Spleen (tissue), 11 donors: Measurements from ENCODE around the gene THSD4. TPM values are rescaled to one million over a fixed set of nuclear protein-coding genes. Genes with fewer than 3 reads are reported as not detected.

Experiments
- DNase-seq: peaks from one replicate; pipeline ENCODE4 v3.0.0-alpha.2; 2020
- H3K27ac ChIP-seq, 8 donors: fragments of 200-600 bp; sonication (generic) in 7 of 8; 1 replicate in 4 of 8; 2 replicates in 4 of 8; pipeline versions ENCODE4 v1.5.0 to v1.8.0; 2016 to 2021; ENCODE audit warnings: inconsistent platforms in 4 of 8, mild to moderate bottlenecking in 4 of 8, moderate library complexity in 1 of 8
- H3K27me3 ChIP-seq, 7 donors: fragments of 200-600 bp; sonication (generic) in 6 of 7; replicated peaks in 1 of 7; 1 replicate in 4 of 7; 2 replicates in 3 of 7; pipeline versions ENCODE4 v1.5.0 to v1.8.0; 2016 to 2021; ENCODE audit warnings: inconsistent platforms in 3 of 7, mild to moderate bottlenecking in 1 of 7
- H3K36me3 ChIP-seq, 6 donors: fragments of 200-600 bp; sonication (generic) in 5 of 6; 1 replicate in 4 of 6; 2 replicates in 2 of 6; pipeline versions ENCODE4 v1.5.0 to v1.8.0; 2016 to 2021; ENCODE audit warnings: inconsistent platforms in 2 of 6
- H3K4me1 ChIP-seq, 6 donors: fragments of 200-600 bp; sonication (generic) in 5 of 6; 1 replicate in 3 of 6; 2 replicates in 3 of 6; pipeline versions ENCODE4 v1.5.0 to v1.8.0; 2016 to 2021; ENCODE audit warnings: inconsistent platforms in 3 of 6
- H3K4me3 ChIP-seq, 8 donors: fragments of 200-600 bp; sonication (generic) in 7 of 8; 1 replicate in 4 of 8; 2 replicates in 4 of 8; pipeline versions ENCODE4 v1.5.0 to v1.8.0; 2016 to 2021; ENCODE audit warnings: inconsistent platforms in 4 of 8, mild to moderate bottlenecking in 4 of 8, moderate library complexity in 2 of 8
- H3K9me3 ChIP-seq, 8 donors: fragments of 200-600 bp; sonication (generic) in 7 of 8; 1 replicate in 4 of 8; 2 replicates in 4 of 8; pipeline versions ENCODE4 v1.5.0 to v1.8.0; 2016 to 2021; ENCODE audit warnings: inconsistent platforms in 4 of 8
- CTCF ChIP-seq, 11 experiments: fragments of 200-600 bp in 7 of 11; fragments of 450-650 bp in 4 of 11; sonication (generic) in 4 of 11; IDR thresholded peaks in 8 of 11; conservative IDR thresholded peaks in 3 of 11; 1 replicate in 7 of 11; 2 replicates in 4 of 11; pipeline versions ENCODE4 v1.4.0 to v1.8.0; 2016 to 2021; ENCODE audit warnings: antibody characterized with exemption in 11 of 11, inconsistent platforms in 4 of 11, mild to moderate bottlenecking in 1 of 11
- POLR2A ChIP-seq, 3 donors: fragments of 450-650 bp; IDR thresholded peaks; one replicate each; pipeline ENCODE4 v1.5.1; 2017; ENCODE audit warnings: antibody characterized with exemption in 3 of 3, mild to moderate bottlenecking in 1 of 3
- POLR2AphosphoS5 ChIP-seq, 3 donors: sonication (generic); formaldehyde crosslinking; IDR thresholded peaks; one replicate each; pipeline ENCODE4 v1.5.1; 2017; ENCODE audit warnings: antibody characterized with exemption in 3 of 3
- WGBS, 5 donors: extraction: QIAGEN DNeasy Blood & Tissue Kit in 3 of 5; methylation state at CpG; one replicate each; pipeline versions ENCODE4 v1.1.5 to v1.1.7; 2013 to 2018; 5-methylcytosine and 5-hydroxymethylcytosine counted together
- intact Hi-C: fragments of 100-400 bp; cut with DNase I; formaldehyde crosslinking; loops from one replicate; pipeline ENCODE4 v1.15.0; 2023; ENCODE audit warnings: low total_unique reads
- polyA plus RNA-seq, 3 donors: library from polyadenylated mRNA; stranded (reverse); fragments of 200-250 nt; gene quantifications; one replicate each; pipeline ENCODE4 v1.2.1, GENCODE V29; 2013
- total RNA-seq, 7 donors: library from RNA; depleted of rRNA in 3 of 7; stranded (reverse); fragments of >200 nt in 3 of 7; fragmentation: NEBNext Ultra II Directional in 4 of 7; extraction: Animal tissue kit (Norgen Biotek cat#: 25700) in 4 of 7; gene quantifications; one replicate each; pipeline versions ENCODE4 v1.1.0 to v1.2.1, GENCODE V29; 2016 to 2021
- donor health status: healthy with polysubstance abuse.
- donor health status: DM: no; HTN: no; CAD: no; lungs with moderate emphysema.
- donor health status: DM: no; HTN: no; CAD: no.
- donor health status: Bipolar disorder and iron deficiency.
- donor health status: healthy.
- donor health status: DM: no; HTN: no; CAD: no.
- donor health status: DM: yes; HTN: yes; CAD: no.

THSD4 gene
- total and polyA plus RNA-seq, 10 donors: 0.29 to 11.3 (median 3.4) TPM

- no peak for TF ChIP-seq POLR2AphosphoS5 (IDR thresholded peaks at IDR 0.05)
- no peak for TF ChIP-seq CTCF (IDR thresholded peaks at IDR 0.05 in 8 of 11, conservative IDR thresholded peaks at IDR 0.05 in 3 of 11)
- TF ChIP-seq POLR2A (IDR thresholded peaks at IDR 0.05): no peak
Observed at GRCh38 chr15:71104636-71105035, 10.6 kb upstream of the THSD4 start.

GRCh38 chr15:71105444-71105843 lies 9.8 kb upstream of the THSD4 start:
- peaks cover 0 to 33% (median 0%) of the 10 kb centered on the region in 7 donors for H3K27me3 ChIP-seq
- H3K4me3 ChIP-seq: no peak overlapping the region
- no peak overlapping the region for H3K27ac ChIP-seq
- DNase-seq: no peak
- H3K36me3 ChIP-seq: no peaks in the 10 kb centered on the region
- H3K4me1 ChIP-seq: no peaks in the 10 kb centered on the region
- no peaks in the 10 kb centered on the region for H3K9me3 ChIP-seq
- intact Hi-C loops: no loop called here
- 74 to 83% (median 81%) methylated on average over 2 of the region's 2 CpGs for WGBS, 5 donors
- no peak for TF ChIP-seq POLR2A (IDR thresholded peaks at IDR 0.05)
- TF ChIP-seq POLR2AphosphoS5 (IDR thresholded peaks at IDR 0.05): no peak
- no peak for TF ChIP-seq CTCF (IDR thresholded peaks at IDR 0.05 in 8 of 11, conservative IDR thresholded peaks at IDR 0.05 in 3 of 11)

More at GRCh38 chr15:71104636-71105035, 10.6 kb upstream of the THSD4 start:
- no peak for DNase-seq
- peaks cover 0 to 24% (median 0%) of the 10 kb centered on the region in 7 donors for H3K27me3 ChIP-seq
- no peaks in the 10 kb centered on the region for H3K9me3 ChIP-seq
- H3K4me3 ChIP-seq: no peak overlapping the region
- H3K36me3 ChIP-seq: no peaks in the 10 kb centered on the region
- no peak overlapping the region for H3K27ac ChIP-seq
- intact Hi-C loops: no loop called here
- H3K4me1 ChIP-seq: no peaks in the 10 kb centered on the region
- WGBS, 5 donors: 87 to 94% (median 89%) methylated on average over 7 of the region's 7 CpGs

- Histone ChIP-seq H3K36me3 (no peaks in the 10 kb centered on the region), H3K4me3 (no peak overlapping the region), H3K9me3 (no peaks in the 10 kb centered on the region), H3K27me3 (peaks cover 0 to 34% (median 0%) of the 10 kb centered on the region in 7 donors), H3K4me1 (peaks cover 0 to 12% (median 3%) of the 10 kb centered on the region in 6 donors), H3K27ac (no peak overlapping the region)
- WGBS, 5 donors: 61 to 77% (median 69%) methylated on average over 4 of the region's 4 CpGs
- intact Hi-C loops: no loop called here
- TF ChIP-seq CTCF (IDR thresholded peaks at IDR 0.05 in 8 of 11, conservative IDR thresholded peaks at IDR 0.05 in 3 of 11): no peak
- TF ChIP-seq POLR2AphosphoS5 (IDR thresholded peaks at IDR 0.05): no peak
- DNase-seq: no peak
Observed at GRCh38 chr15:71106802-71107500, 8.3 kb upstream of the THSD4 start.

GRCh38 chr15:71107501-71107815 lies 7.8 kb upstream of the THSD4 start:
- intact Hi-C loops: no loop called here
- 87 to 92% (median 90%) methylated on average over 4 of the region's 4 CpGs for WGBS, 5 donors
- H3K4me3 ChIP-seq: no peak overlapping the region

More at GRCh38 chr15:71107501-71107815, 7.8 kb upstream of the THSD4 start:
- no peaks in the 10 kb centered on the region for H3K36me3 ChIP-seq
- no peaks in the 10 kb centered on the region for H3K9me3 ChIP-seq
- peaks cover 0 to 16% (median 3%) of the 10 kb centered on the region in 6 donors for H3K4me1 ChIP-seq
- TF ChIP-seq POLR2AphosphoS5 (IDR thresholded peaks at IDR 0.05) (no peak), CTCF (IDR thresholded peaks at IDR 0.05 in 8 of 11, conservative IDR thresholded peaks at IDR 0.05 in 3 of 11) (no peak), POLR2A (IDR thresholded peaks at IDR 0.05) (no peak)
- no peak for DNase-seq
- H3K27ac ChIP-seq: no peak overlapping the region
- H3K27me3 ChIP-seq: peaks cover 0 to 34% (median 0%) of the 10 kb centered on the region in 7 donors
